Bronchial epithelial cell (primary cell): Measurements from ENCODE around the gene B3GLCT. TPM values are rescaled to one million over a fixed set of nuclear protein-coding genes. Genes with fewer than 3 reads are reported as not detected.
A peak's percentile ranks its signal among the peaks of the same experiment; 100 is the strongest.

Experiments used
- DNase-seq: peaks from one replicate; pipeline ENCODE4 v3.0.0-alpha.2; 2010; ENCODE audit warnings: low read depth
- FAIRE-seq: peaks from 2 replicates; lab custom pipeline; 2011; peaks lifted over from hg19 to GRCh38; lab: Jason Lieb, UNC
- H3K27me3 ChIP-seq: 2 replicates; pipeline ENCODE4 v1.5.1; 2011; ENCODE audit warnings: low read length; ENCODE audit not compliant: control insufficient read depth, insufficient read depth
- H3K36me3 ChIP-seq: 2 replicates; pipeline ENCODE4 v1.5.1; 2011; ENCODE audit warnings: low read length; ENCODE audit not compliant: control insufficient read depth, insufficient read depth
- H3K4me3 ChIP-seq: 2 replicates; pipeline ENCODE4 v1.5.1; 2011; ENCODE audit warnings: mild to moderate bottlenecking, low read depth, low read length, control low read depth
- CTCF ChIP-seq: IDR thresholded peaks from 2 replicates; pipeline ENCODE4 v1.5.1; 2011; ENCODE audit warnings: mild to moderate bottlenecking, moderate library complexity, low read length, control low read depth, inconsistent platforms; ENCODE audit not compliant: insufficient read depth, severe bottlenecking
- total RNA-seq: library from RNA; depleted of rRNA; stranded (reverse); fragments of >200 nt; gene quantifications from 2 replicates; pipeline ENCODE4 v1.2.1, GENCODE V29; 2014

B3GLCT gene
- total RNA-seq, 1 donor from 2014 or later, result 3.9 TPM

DNA sequence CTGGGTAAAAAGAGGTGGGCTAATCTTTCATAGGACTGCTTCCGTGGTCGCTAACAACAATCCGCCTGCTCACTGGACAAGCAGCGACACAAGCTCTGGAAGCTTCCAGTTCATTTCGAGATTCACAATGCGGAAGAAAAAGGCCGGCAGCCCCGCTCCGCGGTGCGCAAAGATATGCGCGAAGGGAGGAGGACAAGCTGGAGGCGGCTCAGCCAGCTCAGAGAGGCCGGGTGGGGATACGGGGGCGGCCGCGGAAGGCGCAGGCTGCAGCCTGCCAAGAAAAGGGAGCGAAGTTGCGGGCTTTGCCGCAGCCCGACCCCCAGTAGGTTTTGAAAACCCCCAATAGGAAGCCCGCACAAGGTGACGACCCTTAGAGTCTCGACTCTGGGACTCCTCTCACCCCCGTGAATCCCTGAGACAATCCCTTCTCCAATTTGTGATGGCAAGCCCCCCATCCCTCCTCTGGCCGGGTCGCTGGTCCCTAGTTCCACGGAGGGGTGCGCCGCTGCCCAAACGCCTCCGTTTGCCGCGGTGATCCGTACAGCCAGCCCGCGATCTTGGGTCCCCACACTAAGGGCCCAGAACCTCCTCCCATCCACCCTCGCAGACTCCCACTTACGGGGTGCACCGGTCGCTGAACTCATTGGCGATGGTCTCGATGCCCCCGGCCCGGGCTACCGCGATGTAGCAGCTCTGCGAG, 38.8 kb upstream of the B3GLCT start:
- Histone ChIP-seq H3K27me3 (no peaks in the 10 kb centered on the region), H3K4me3 (peak overlapping the region; percentile 94), H3K36me3 (no peaks in the 10 kb centered on the region)
- FAIRE-seq, result no peak
- no peak for TF ChIP-seq CTCF
- peak; percentile 50 for DNase-seq

GRCh38 chr13:31161557-31162150, 38.1 kb upstream of the B3GLCT start, which contains the start of gene HSPH1:
Gene HSPH1 (minus strand): TSS chr13:31161904. CDS start chr13:31161582, 322 bp downstream.
- FAIRE-seq, result no peak
- Histone ChIP-seq H3K27me3 (no peaks in the 10 kb centered on the region), H3K36me3 (no peaks in the 10 kb centered on the region), H3K4me3 (peak within 1 kb of the TSS; percentile 94)
- peak; percentile 93 for DNase-seq
- peak; percentile 25 for TF ChIP-seq CTCF

DNA sequence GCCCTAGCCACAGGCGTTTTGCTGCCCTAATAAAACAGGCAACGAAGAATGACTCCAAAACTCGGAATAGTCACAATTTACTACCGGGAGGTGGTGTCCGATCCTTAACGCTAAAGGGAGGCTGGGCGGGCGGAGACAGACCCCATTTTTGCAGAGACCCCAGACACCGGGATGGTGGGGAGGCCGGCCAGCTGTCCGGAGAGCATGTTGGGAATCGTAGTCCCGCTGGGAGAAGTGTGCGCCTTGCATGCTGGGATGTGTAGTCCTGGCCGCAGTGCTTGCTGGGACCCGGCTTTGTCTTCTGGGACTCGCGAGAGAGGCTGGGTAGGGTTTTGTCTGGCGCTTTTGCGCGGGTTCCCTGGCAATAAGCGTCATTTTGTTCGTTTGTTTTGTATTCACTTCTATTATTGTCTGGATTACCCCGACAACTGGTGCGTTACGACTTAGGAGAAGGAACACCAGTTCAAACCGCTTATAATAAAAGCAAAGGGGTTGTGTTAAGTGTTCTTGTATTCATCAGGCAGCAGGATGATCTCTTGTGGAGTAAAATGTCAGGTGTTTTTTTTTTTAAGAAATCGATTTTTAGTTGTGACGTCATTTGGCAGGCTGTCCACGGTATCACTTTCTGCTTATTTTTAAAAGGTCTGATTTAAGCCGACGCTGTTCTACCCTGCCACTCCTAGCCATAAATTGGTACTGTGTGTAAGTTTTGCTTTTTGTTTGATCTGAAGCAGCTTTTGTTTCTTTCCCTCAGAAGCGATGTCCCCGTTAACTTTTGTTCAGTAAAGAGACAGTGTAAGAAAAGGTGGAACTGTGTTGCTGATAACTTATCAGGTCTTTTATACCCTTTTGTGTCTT, 37.4 kb upstream of the B3GLCT start:
- no peaks in the 10 kb centered on the region for H3K36me3 ChIP-seq
- H3K27me3 ChIP-seq, result no peaks in the 10 kb centered on the region
- H3K4me3 ChIP-seq, result peak overlapping the region; percentile 94
- FAIRE-seq, result no peak
- TF ChIP-seq CTCF, result no peak
- DNase-seq, result peak; percentile 94

- peak; percentile 76 for DNase-seq
- no peak for TF ChIP-seq CTCF
- no peak overlapping the region for H3K4me3 ChIP-seq
- no peaks in the 10 kb centered on the region for H3K27me3 ChIP-seq
- no peaks in the 10 kb centered on the region for H3K36me3 ChIP-seq
- no peak for FAIRE-seq
Measured at GRCh38 chr13:31166591-31166990, 33.2 kb upstream of the B3GLCT start.

DNA sequence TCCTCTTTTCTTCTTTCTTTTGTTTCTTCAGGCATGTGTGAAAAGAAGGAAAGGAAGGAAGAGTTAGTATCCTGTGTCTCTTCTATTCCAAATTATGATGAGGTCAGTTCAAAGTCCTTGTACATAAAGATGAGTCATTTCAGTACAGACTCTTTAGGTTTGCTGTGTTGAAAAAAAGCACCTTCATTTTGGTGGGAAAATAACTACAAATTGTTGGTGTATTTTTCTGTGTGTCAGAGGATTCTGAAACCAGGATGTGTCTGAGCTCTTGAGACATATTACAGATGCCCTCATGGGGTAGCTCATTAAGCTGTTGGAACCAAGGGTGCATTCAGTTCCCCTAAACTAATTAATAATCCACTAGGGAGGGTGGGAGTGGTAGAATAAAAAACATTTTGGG, 32.3 kb upstream of the B3GLCT start:
- H3K4me3 ChIP-seq, result no peak overlapping the region
- no peak for TF ChIP-seq CTCF
- no peak for FAIRE-seq
- H3K36me3 ChIP-seq, result no peaks in the 10 kb centered on the region
- peak; percentile 29 for DNase-seq
- no peaks in the 10 kb centered on the region for H3K27me3 ChIP-seq
